NCI-H1092 (cell line): ENCODE data around the gene NXPH4.

ENCODE experiments used
- DNase-seq: peaks from one replicate; lab custom pipeline; 2025; lab: John Stamatoyannopoulos, UW

NXPH4 gene

DNA sequence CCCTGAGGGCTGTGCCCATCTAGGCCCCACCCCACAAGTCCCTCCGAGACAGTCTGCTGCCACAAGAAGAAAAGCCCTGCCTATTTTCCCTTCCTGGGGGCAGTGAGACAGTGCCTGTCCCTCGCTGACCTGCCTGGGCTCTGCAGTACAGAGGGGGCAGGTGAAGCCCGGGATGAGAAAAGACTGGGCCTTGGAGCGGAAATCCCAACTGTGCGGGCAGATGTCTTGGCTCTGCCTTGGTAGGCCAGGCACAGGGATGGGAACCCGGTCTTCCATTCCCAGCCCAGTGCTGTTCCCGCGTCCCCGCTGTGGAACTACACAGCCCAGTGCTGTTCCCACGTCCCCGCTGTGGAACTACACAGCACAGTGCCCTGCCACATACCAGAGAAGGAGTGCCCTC is 12.8 kb upstream of the NXPH4 start:
- DNase-seq, result no peak

GRCh38 chr12:57204454-57204853 is 12.1 kb upstream of the NXPH4 start:
- DNase-seq, result no peak

DNA sequence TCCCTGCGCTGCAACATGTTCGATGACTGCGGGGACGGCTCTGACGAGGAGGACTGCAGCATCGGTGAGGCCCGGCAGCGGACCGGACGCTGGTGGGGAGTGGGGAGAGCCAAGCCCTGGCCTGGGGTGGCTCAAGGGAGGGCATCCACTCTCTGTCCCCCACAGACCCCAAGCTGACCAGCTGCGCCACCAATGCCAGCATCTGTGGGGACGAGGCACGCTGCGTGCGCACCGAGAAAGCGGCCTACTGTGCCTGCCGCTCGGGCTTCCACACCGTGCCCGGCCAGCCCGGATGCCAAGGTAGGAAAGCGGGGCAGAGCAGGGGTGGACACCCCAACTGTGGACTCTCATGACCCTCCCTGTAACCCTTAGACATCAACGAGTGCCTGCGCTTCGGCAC is 11.4 kb upstream of the NXPH4 start:
- DNase-seq, result no peak

DNA sequence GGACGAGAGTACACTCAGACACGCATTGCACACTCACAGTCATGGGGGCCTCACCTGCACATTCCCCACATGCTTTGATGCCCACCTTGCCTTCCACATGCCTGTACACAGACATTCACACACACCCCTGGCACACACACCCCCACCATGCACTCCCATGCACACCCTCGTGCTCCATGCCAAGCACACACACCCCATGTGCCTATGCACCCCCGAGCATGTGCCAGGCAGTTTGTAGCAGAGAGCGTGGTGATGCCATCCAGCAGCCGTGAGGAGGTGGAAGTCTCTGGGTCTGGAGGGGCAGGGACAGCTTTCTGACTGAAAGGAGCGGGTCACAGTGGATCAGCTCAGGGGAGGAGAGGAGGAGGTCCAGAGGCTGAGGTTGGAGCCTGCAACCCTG is 10.7 kb upstream of the NXPH4 start:
- DNase-seq, result no peak

DNA sequence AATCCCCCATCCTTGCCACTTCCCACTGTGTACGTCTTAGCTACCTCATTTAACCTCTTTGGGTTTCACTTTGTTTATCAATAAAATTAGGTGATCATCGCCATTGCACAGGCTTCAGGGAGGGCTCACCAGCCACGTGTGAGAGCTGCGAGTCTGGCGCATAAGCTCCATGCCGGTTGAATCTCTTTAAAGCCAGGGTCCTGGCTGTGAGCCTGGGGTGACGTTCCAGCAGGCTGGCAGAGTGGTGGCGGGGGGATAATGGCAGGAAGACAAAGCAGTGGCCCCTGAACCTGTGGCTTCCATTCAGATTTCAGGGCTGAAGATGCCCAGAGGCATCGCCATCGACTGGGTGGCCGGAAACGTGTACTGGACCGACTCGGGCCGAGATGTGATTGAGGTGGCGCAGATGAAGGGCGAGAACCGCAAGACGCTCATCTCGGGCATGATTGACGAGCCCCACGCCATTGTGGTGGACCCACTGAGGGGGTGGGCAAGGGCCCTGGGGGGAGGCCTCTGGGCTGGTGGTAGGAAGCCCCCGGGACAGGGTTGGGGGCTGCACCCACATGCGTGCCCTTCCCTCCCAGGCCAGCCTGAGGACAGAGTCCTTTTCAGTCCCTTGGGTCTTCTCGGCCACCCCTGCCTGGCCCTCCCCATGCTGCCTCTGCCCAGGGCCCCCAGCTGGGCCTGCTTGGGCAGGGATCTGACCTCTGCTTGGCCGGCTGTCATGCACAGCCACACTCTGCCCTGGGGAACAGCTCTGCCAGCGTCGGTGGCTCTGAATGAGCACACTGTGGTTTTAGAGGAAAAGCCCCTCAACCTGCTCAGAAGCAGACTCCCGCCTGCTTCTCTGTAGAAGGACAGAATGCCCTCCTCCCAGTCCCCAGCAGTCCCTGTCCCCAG is 8.6 kb upstream of the NXPH4 start:
- no peak for DNase-seq

GRCh38 chr12:57208631-57209282 is 7.8 kb upstream of the NXPH4 start:
- no peak for DNase-seq

DNA sequence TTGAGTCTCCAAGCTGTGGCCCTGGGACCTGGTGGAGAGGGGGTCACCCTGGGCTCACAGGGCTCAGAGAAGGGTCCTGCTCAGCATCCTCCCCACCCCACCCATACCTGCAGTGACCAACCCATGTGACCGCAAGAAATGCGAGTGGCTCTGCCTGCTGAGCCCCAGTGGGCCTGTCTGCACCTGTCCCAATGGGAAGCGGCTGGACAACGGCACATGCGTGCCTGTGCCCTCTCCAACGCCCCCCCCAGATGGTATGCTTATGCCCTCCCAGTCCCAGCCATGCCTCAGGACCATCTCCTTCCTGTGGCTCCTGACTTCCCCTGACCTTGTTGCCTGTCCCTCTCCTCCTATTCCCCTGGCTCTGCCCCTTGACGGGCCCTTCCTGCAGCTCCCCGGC is 6.7 kb upstream of the NXPH4 start:
- no peak for DNase-seq

DNA sequence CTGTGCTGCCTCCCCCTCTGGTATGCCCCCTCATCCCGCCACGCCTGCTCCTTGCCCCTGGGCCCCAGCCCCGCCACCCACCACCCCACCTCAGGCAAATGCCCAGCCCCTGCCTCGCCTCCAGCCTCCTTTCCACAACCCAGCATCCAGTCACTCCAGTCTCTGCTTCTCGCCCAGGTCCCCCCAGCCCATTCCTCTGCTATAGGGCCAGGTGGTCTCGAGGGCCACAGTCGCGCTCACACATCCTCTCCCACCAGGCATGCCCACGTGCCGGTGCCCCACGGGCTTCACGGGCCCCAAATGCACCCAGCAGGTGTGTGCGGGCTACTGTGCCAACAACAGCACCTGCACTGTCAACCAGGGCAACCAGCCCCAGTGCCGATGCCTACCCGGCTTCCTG is 6.1 kb upstream of the NXPH4 start:
- DNase-seq, result no peak

GRCh38 chr12:57210926-57211692 is 5.5 kb upstream of the NXPH4 start:
- no peak for DNase-seq

DNA sequence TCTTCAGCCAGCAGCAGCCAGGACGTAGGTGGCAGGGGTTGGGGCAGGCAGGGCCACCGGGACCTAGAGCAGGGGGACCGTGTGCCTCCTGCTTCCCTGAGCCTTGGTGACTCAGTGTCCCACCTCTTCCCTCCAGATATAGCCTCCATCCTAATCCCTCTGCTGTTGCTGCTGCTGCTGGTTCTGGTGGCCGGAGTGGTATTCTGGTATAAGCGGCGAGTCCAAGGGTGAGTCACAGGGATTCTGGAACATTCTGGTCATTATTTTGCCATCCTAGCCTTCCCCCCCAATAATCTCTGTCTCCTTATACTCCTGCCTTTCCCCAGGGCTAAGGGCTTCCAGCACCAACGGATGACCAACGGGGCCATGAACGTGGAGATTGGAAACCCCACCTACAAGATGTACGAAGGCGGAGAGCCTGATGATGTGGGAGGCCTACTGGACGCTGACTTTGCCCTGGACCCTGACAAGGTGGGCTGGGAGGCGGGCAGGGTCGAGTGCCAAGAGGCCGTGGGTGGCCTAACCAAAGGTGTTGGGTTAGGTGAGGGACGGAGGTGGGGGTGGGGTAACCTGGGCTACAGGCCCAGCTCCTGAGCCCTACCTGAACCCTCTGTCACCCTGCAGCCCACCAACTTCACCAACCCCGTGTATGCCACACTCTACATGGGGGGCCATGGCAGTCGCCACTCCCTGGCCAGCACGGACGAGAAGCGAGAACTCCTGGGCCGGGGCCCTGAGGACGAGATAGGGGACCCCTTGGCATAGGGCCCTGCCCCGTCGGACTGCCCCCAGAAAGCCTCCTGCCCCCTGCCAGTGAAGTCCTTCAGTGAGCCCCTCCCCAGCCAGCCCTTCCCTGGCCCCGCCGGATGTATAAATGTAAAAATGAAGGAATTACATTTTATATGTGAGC is 4.5 kb upstream of the NXPH4 start:
- no peak for DNase-seq

DNA sequence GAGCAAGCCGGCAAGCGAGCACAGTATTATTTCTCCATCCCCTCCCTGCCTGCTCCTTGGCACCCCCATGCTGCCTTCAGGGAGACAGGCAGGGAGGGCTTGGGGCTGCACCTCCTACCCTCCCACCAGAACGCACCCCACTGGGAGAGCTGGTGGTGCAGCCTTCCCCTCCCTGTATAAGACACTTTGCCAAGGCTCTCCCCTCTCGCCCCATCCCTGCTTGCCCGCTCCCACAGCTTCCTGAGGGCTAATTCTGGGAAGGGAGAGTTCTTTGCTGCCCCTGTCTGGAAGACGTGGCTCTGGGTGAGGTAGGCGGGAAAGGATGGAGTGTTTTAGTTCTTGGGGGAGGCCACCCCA is 3.9 kb upstream of the NXPH4 start:
- no peak for DNase-seq

- DNase-seq, result peak; percentile 59
These were observed 3.4 kb upstream of the NXPH4 start for GRCh38 chr12:57213058-57213715.

GRCh38 chr12:57213763-57214397 is 2.7 kb upstream of the NXPH4 start:
- no peak for DNase-seq

DNA sequence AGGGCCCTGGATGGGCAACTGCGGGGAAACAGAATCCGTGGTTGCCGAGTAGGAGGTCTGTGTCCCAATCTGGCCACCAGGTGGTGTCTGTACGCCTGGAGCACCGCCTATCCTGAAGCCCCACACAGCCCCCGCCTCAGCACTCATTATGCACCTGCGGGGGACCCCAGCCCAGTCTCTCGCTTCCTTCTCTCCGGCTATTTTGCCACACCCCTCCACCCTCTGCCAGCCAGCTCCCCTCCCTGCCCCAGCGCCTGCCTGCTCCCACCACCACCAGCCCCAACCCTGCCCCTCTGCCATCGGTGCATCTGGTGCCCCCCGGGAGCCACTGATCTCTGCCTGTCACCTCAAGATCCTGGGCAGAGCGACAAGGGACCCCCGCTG is 2.2 kb upstream of the NXPH4 start:
- peak; percentile 36 for DNase-seq

GRCh38 chr12:57215065-57215464 is 1.5 kb upstream of the NXPH4 start:
- no peak for DNase-seq

- DNase-seq, result no peak
These were observed 953 bp upstream of the NXPH4 start for GRCh38 chr12:57215668-57216013.

DNA sequence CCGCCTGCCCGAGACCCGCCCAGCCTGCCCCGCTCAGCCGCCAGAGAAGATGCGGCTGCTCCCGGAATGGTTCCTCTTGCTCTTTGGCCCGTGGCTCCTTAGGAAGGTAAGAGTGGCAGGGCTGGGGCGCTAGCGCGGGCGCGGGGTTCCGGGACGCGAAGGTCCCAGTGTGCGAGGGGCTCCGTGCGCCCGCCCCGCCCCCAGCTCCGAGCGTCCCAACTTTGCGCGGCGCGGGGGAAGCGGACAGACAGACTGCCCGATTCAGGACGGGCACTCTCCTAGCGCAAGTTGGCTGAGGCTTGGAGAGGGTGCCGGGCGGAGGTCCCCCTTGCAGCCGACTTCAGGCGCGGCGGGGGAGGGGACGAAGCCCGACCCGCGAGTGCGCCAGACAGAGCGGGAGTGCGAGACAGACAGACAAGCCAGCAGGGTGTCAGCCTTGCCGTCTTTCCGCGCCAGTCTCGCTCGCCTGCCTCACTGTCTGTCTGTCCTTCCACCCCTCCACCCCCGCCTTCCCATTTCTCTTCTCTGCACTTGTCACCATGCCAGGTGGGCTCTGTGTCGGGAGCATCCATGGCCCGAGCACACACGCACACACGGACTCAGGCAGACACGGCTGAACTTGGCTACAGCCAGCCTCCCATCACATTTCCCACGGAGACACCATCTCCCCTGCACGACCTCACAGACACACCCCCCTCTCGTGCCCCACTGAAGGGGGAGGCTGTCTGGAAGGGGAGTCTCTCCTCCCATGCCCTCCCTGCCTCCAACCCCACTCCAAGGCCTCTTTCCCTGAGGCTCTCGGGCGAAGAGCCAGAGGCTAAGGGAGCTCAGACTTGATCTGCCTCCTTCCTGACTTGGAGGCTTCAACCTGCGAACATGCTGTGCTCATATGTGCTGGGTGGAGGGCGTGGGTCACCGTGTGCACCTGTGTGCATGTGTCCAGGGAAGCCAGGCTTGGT is 606 bp downstream of the NXPH4 start:
- DNase-seq, result peak; percentile 9

DNA sequence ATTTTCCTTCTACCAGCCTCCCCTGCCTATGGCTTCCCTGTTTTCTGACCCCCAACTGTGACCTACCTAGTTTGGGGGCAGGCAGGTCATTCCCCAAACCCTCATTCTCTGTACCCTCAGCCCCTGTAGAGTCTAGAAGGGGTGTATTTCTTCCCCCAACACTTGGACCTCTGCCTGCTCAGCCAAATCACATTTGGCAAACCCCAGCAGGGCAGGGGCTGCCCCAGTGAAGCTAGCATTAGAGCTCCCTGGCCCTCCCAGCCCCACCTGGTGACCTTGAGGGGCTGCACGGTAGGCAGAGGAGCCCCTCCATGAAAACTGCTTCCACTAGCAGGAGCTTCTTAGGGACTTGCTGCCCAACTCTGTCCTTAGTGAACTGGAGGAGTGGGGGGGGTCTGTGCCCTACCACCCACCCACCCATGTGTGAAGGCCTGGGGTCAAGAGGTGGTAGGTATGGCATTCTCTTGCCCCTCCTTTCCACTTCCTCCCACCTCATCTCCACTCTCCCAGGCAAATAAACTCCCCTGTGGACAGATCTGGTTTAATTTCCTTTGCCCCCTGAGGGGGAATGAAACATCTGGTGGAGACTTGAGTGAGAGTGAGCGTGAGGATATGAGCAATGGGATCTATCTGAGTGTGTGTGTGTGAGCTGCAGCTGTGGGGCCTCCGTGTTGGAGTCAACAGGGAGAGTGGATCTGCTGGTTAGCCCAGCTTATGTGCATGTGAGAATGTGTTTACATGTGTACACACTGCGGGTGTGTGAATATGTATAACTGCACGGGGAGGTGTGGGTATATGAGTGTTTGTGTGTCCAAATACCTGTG is 1.6 kb downstream of the NXPH4 start:
- no peak for DNase-seq
